ENCODE results near the gene CCDC91. TPM values are rescaled to one million over a fixed set of nuclear protein-coding genes. Genes with fewer than 3 reads are reported as not detected.

The CCDC91 gene
- polyA plus RNA-seq, 3 donors: 6.3 to 18.1 (median 15.6) TPM

DNA sequence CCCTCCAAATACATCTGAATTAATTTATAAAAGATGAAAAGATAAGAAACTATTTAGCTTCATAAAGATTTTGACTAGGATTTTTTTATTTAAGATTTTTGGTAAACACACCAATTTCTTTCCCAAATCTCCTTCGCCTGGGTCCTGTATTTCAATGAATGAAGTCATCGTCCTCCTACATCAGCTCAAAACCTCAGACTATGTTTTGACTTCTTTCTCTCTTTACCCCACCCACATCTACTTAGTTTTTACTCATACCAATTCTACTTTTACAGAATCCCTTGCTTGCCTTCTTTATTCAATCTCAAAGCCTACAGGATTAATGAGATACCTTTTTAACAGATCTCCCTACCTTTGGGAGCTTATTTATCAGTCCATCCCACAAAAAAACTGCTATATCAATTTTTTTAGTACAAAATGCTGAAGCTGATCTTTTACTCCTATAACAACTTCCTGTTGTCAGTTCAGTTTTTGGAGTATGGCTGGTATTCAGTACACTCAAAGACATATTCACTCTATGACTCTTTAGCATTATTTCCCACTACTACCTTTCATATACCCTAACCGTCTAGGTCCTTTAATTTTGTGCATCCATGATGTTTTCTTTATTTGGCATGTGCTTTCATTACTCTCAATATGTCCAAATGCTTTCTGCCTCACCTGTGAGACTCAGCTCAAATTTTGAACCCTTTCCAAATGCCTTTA lies 18.7 kb upstream of the CCDC91 start:
- H3K27me3 Mint-ChIP-seq (ENCODE audit: low read depth in 3 of 3): no peaks in the 10 kb centered on the region
- no peaks in the 10 kb centered on the region for H3K4me1 ChIP-seq (ENCODE audit: control insufficient read depth in 1 of 2, insufficient read depth in 2 of 2, low read length in 2 of 2)
- no peaks in the 10 kb centered on the region for H3K4me1 Mint-ChIP-seq
- H3K79me2 ChIP-seq (ENCODE audit: insufficient read depth, low read length): no peaks in the 10 kb centered on the region
- 95% methylated on average over 2 of the region's 3 CpGs for WGBS (ENCODE audit: insufficient coverage)
- no peaks in the 10 kb centered on the region for H3K27me3 ChIP-seq (ENCODE audit: control insufficient read depth in 2 of 2, insufficient read depth in 2 of 2, low read length in 2 of 2)
- H3K9me3 ChIP-seq (replicated peaks in 1 of 2; ENCODE audit: control insufficient read depth in 1 of 2, insufficient read depth in 1 of 2, low read length in 2 of 2): no peaks in the 10 kb centered on the region
- H2AFZ ChIP-seq (ENCODE audit: insufficient read depth, low read depth, low read length, poor library complexity, severe bottlenecking): no peak overlapping the region
- H3K4me3 Mint-ChIP-seq: no peak overlapping the region
- H4K20me1 ChIP-seq (ENCODE audit: insufficient read depth, low read length): no peaks in the 10 kb centered on the region
- H3K36me3 Mint-ChIP-seq: no peaks in the 10 kb centered on the region
- no peak overlapping the region for H3K4me3 ChIP-seq (replicated peaks in 1 of 3; ENCODE audit: low read depth in 2 of 3, low read length in 3 of 3)
- intact Hi-C loops (cut with micrococcal nuclease): no loop called here
- DNase-seq: no peak
- H3K9ac ChIP-seq (ENCODE audit: insufficient read depth, low read length, poor library complexity, severe bottlenecking): no peak overlapping the region
- no peaks in the 10 kb centered on the region for H3K36me3 ChIP-seq (replicated peaks in 1 of 2; ENCODE audit: control insufficient read depth in 1 of 2, insufficient read depth in 2 of 2, low read length in 2 of 2)
- H3K27ac Mint-ChIP-seq: no peak overlapping the region
- H3K9me3 Mint-ChIP-seq: peaks cover 0 to 10% (median 2%) of the 10 kb centered on the region in 7 donors
- no peak overlapping the region for H3K27ac ChIP-seq (ENCODE audit: low read depth in 1 of 2, low read length in 2 of 2)
- TF ChIP-seq CTCF (IDR thresholded peaks at IDR 0.05): no peak
- no peak overlapping the region for H3K4me2 ChIP-seq (replicated peaks; ENCODE audit: extremely low read depth, low read length, poor library complexity, severe bottlenecking)

- Histone ChIP-seq H3K27ac (ENCODE audit: low read depth in 1 of 2, low read length in 2 of 2) (no peak overlapping the region), H3K79me2 (ENCODE audit: insufficient read depth, low read length) (no peaks in the 10 kb centered on the region), H3K9me3 (replicated peaks in 1 of 2; ENCODE audit: control insufficient read depth in 1 of 2, insufficient read depth in 1 of 2, low read length in 2 of 2) (no peaks in the 10 kb centered on the region), H3K4me1 (ENCODE audit: control insufficient read depth in 1 of 2, insufficient read depth in 2 of 2, low read length in 2 of 2) (no peaks in the 10 kb centered on the region), H3K36me3 (replicated peaks in 1 of 2; ENCODE audit: control insufficient read depth in 1 of 2, insufficient read depth in 2 of 2, low read length in 2 of 2) (no peaks in the 10 kb centered on the region), H3K4me2 (replicated peaks; ENCODE audit: extremely low read depth, low read length, poor library complexity, severe bottlenecking) (no peak overlapping the region), H3K9ac (ENCODE audit: insufficient read depth, low read length, poor library complexity, severe bottlenecking) (no peak overlapping the region), H4K20me1 (ENCODE audit: insufficient read depth, low read length) (no peaks in the 10 kb centered on the region), H3K4me3 (replicated peaks in 1 of 3; ENCODE audit: low read depth in 2 of 3, low read length in 3 of 3) (no peak overlapping the region), H3K27me3 (ENCODE audit: control insufficient read depth in 2 of 2, insufficient read depth in 2 of 2, low read length in 2 of 2) (no peaks in the 10 kb centered on the region), H2AFZ (ENCODE audit: insufficient read depth, low read depth, low read length, poor library complexity, severe bottlenecking) (no peak overlapping the region)
- Mint-ChIP-seq H3K27me3 (ENCODE audit: low read depth in 3 of 3) (no peaks in the 10 kb centered on the region), H3K36me3 (no peaks in the 10 kb centered on the region), H3K4me1 (no peaks in the 10 kb centered on the region), H3K9me3 (peaks cover 0 to 10% (median 2%) of the 10 kb centered on the region in 7 donors), H3K4me3 (no peak overlapping the region), H3K27ac (no peak overlapping the region)
- intact Hi-C loops (cut with micrococcal nuclease): no loop called here
- peak; percentile 27 for TF ChIP-seq CTCF (IDR thresholded peaks at IDR 0.05)
- no peak for DNase-seq
- WGBS (ENCODE audit: insufficient coverage): 80% methylated on average over 1 of the region's 3 CpGs
Observed at GRCh38 chr12:28172434-28173030, 17.7 kb upstream of the CCDC91 start.

Data from CD14-positive monocyte (primary cell).